ENCODE data around the gene CLNS1A. TPM values are rescaled to one million over a fixed set of nuclear protein-coding genes. Genes with fewer than 3 reads are reported as not detected.

CLNS1A gene
- total RNA-seq, 2 donors from 2014 or later, result 146 to 151 TPM

GRCh38 chr11:77665240-77665965, 27.8 kb upstream of the CLNS1A start:
- Mint-ChIP-seq H3K4me3 (no peak overlapping the region), H3K9me3 (no peaks in the 10 kb centered on the region), H3K27ac (no peak overlapping the region), H3K36me3 (ENCODE audit: low read depth) (peaks cover 31% of the 10 kb centered on the region), H3K27me3 (ENCODE audit: insufficient read depth) (no peaks in the 10 kb centered on the region), H3K4me1 (no peaks in the 10 kb centered on the region)
- no peaks in the 10 kb centered on the region for H3K4me1 ChIP-seq (ENCODE audit: control insufficient read depth, insufficient read depth, low read length)
- H3K27me3 ChIP-seq (ENCODE audit: control insufficient read depth, insufficient read depth, low read length, poor library complexity, severe bottlenecking), result no peaks in the 10 kb centered on the region
- no peak for DNase-seq
- H3K9me3 ChIP-seq (ENCODE audit: control insufficient read depth, low read length), result no peaks in the 10 kb centered on the region
- TF ChIP-seq, protein P1, sequence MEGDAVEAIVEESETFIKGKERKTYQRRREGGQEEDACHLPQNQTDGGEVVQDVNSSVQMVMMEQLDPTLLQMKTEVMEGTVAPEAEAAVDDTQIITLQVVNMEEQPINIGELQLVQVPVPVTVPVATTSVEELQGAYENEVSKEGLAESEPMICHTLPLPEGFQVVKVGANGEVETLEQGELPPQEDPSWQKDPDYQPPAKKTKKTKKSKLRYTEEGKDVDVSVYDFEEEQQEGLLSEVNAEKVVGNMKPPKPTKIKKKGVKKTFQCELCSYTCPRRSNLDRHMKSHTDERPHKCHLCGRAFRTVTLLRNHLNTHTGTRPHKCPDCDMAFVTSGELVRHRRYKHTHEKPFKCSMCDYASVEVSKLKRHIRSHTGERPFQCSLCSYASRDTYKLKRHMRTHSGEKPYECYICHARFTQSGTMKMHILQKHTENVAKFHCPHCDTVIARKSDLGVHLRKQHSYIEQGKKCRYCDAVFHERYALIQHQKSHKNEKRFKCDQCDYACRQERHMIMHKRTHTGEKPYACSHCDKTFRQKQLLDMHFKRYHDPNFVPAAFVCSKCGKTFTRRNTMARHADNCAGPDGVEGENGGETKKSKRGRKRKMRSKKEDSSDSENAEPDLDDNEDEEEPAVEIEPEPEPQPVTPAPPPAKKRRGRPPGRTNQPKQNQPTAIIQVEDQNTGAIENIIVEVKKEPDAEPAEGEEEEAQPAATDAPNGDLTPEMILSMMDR (conservative IDR thresholded peaks at IDR 0.05), result no peak
- H3K4me3 ChIP-seq (ENCODE audit: low read length), result no peak overlapping the region
- WGBS, 2 experiments (ENCODE audit: insufficient coverage in 1 of 2, insufficient read length in 1 of 2), result 99 to 100% methylated on average over 2 to 7 of the region's 7 CpGs
- peaks cover 56% of the 10 kb centered on the region for H3K36me3 ChIP-seq (ENCODE audit: control insufficient read depth, insufficient read depth, low read length)
- no peak overlapping the region for H3K9ac ChIP-seq (ENCODE audit: extremely low read depth, low read length, poor library complexity, severe bottlenecking)
- no peak overlapping the region for H3K27ac ChIP-seq (ENCODE audit: low read depth, low read length)

- H3K4me1 Mint-ChIP-seq, result no peaks in the 10 kb centered on the region
- no peak for DNase-seq
- Histone ChIP-seq H3K4me3 (ENCODE audit: low read length) (no peak overlapping the region), H3K36me3 (ENCODE audit: control insufficient read depth, insufficient read depth, low read length) (peaks cover 20% of the 10 kb centered on the region), H3K27ac (ENCODE audit: low read depth, low read length) (no peak overlapping the region), H3K27me3 (ENCODE audit: control insufficient read depth, insufficient read depth, low read length, poor library complexity, severe bottlenecking) (no peaks in the 10 kb centered on the region), H3K9me3 (ENCODE audit: control insufficient read depth, low read length) (no peaks in the 10 kb centered on the region), H3K4me1 (ENCODE audit: control insufficient read depth, insufficient read depth, low read length) (no peaks in the 10 kb centered on the region), H3K9ac (ENCODE audit: extremely low read depth, low read length, poor library complexity, severe bottlenecking) (no peak overlapping the region)
- H3K4me3 Mint-ChIP-seq, result no peak overlapping the region
- H3K27ac Mint-ChIP-seq, result no peak overlapping the region
- H3K27me3 Mint-ChIP-seq (ENCODE audit: insufficient read depth), result no peaks in the 10 kb centered on the region
- TF ChIP-seq, protein P1 (conservative IDR thresholded peaks at IDR 0.05), result no peak
- 86 to 98% methylated on average over 1 to 3 of the region's 3 CpGs for WGBS, 2 experiments (ENCODE audit: insufficient coverage in 1 of 2, insufficient read length in 1 of 2)
- H3K9me3 Mint-ChIP-seq, result no peaks in the 10 kb centered on the region
- peaks cover 1% of the 10 kb centered on the region for H3K36me3 Mint-ChIP-seq (ENCODE audit: low read depth)
Observed at GRCh38 chr11:77661670-77662069, 24.1 kb upstream of the CLNS1A start.

DNA sequence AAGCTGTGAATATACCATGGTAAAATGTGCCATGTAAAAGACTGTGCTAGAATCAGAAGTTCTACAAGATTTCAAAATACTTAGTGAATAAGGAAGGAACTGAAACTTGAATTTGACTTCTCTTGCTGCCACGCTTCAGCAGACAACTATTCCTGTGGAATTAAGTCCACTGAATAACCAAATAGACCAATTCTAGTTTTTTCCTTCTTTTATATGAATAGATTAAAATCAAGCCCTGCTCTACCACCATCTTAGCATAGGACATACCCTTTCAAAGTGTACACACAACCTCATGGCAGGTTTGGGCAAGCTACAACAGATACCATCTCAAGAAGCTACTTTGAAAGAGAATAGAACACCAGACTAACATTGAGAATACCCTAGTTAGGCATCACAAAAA, 23.4 kb upstream of the CLNS1A start:
- Histone ChIP-seq H3K4me1 (ENCODE audit: control insufficient read depth, insufficient read depth, low read length) (no peaks in the 10 kb centered on the region), H3K36me3 (ENCODE audit: control insufficient read depth, insufficient read depth, low read length) (peaks cover 15% of the 10 kb centered on the region), H3K27ac (ENCODE audit: low read depth, low read length) (no peak overlapping the region), H3K9me3 (ENCODE audit: control insufficient read depth, low read length) (no peaks in the 10 kb centered on the region), H3K9ac (ENCODE audit: extremely low read depth, low read length, poor library complexity, severe bottlenecking) (no peak overlapping the region), H3K4me3 (ENCODE audit: low read length) (no peak overlapping the region), H3K27me3 (ENCODE audit: control insufficient read depth, insufficient read depth, low read length, poor library complexity, severe bottlenecking) (no peaks in the 10 kb centered on the region)
- Mint-ChIP-seq H3K9me3 (no peaks in the 10 kb centered on the region), H3K27ac (no peak overlapping the region), H3K36me3 (ENCODE audit: low read depth) (no peaks in the 10 kb centered on the region), H3K4me1 (no peaks in the 10 kb centered on the region), H3K27me3 (ENCODE audit: insufficient read depth) (no peaks in the 10 kb centered on the region), H3K4me3 (no peak overlapping the region)
- no peak for DNase-seq
- 67 to 100% methylated on average over 1 of the region's 1 CpG for WGBS, 2 experiments (ENCODE audit: insufficient coverage in 1 of 2, insufficient read length in 1 of 2)
- TF ChIP-seq, protein P1 (conservative IDR thresholded peaks at IDR 0.05), result no peak
